Measurements from ENCODE around the gene TPK1.
"Not testable (repeated sequence)": the region's sequence is repeated elsewhere in the genome, so short reads cannot be mapped to it uniquely, and the experiment has no call there.

The TPK1 gene

GRCh38 chr7:144575456-144575855, 260.4 kb downstream of the TPK1 start:
- Histone ChIP-seq H3K36me3 (ENCODE audit: control insufficient read depth, insufficient read depth, low read length) (no peaks in the 10 kb centered on the region), H3K27me3 (replicated peaks; ENCODE audit: control insufficient read depth, insufficient read depth, low read length, poor library complexity, severe bottlenecking) (no peaks in the 10 kb centered on the region), H3K27ac (ENCODE audit: insufficient read depth, low read length, poor library complexity, severe bottlenecking) (no peak overlapping the region), H3K9me3 (ENCODE audit: control insufficient read depth, low read length) (no peaks in the 10 kb centered on the region), H3K4me1 (ENCODE audit: control insufficient read depth, insufficient read depth, low read length, poor library complexity, severe bottlenecking) (no peaks in the 10 kb centered on the region), H3K4me3 (ENCODE audit: insufficient read depth, low read depth, low read length, poor library complexity, severe bottlenecking) (no peak overlapping the region)
- DNase-seq, result no peak

- not testable (repeated sequence) for H3K4me3 ChIP-seq (ENCODE audit: insufficient read depth, low read depth, low read length, poor library complexity, severe bottlenecking); H3K36me3 ChIP-seq (ENCODE audit: control insufficient read depth, insufficient read depth, low read length); H3K27ac ChIP-seq (ENCODE audit: insufficient read depth, low read length, poor library complexity, severe bottlenecking); H3K27me3 ChIP-seq (replicated peaks; ENCODE audit: control insufficient read depth, insufficient read depth, low read length, poor library complexity, severe bottlenecking); H3K9me3 ChIP-seq (ENCODE audit: control insufficient read depth, low read length); H3K4me1 ChIP-seq (ENCODE audit: control insufficient read depth, insufficient read depth, low read length, poor library complexity, severe bottlenecking); DNase-seq
These were observed 261.1 kb downstream of the TPK1 start for GRCh38 chr7:144574753-144575152.

- Histone ChIP-seq H3K36me3 (ENCODE audit: control insufficient read depth, insufficient read depth, low read length) (no peaks in the 10 kb centered on the region), H3K4me1 (ENCODE audit: control insufficient read depth, insufficient read depth, low read length, poor library complexity, severe bottlenecking) (no peaks in the 10 kb centered on the region), H3K27me3 (replicated peaks; ENCODE audit: control insufficient read depth, insufficient read depth, low read length, poor library complexity, severe bottlenecking) (no peaks in the 10 kb centered on the region), H3K4me3 (ENCODE audit: insufficient read depth, low read depth, low read length, poor library complexity, severe bottlenecking) (no peak overlapping the region), H3K9me3 (ENCODE audit: control insufficient read depth, low read length) (no peaks in the 10 kb centered on the region), H3K27ac (ENCODE audit: insufficient read depth, low read length, poor library complexity, severe bottlenecking) (no peak overlapping the region)
- DNase-seq, result no peak
These were observed 267.6 kb downstream of the TPK1 start for GRCh38 chr7:144568233-144568632.

- H3K4me3 ChIP-seq (ENCODE audit: insufficient read depth, low read depth, low read length, poor library complexity, severe bottlenecking), result no peak overlapping the region
- H3K27me3 ChIP-seq (replicated peaks; ENCODE audit: control insufficient read depth, insufficient read depth, low read length, poor library complexity, severe bottlenecking), result no peaks in the 10 kb centered on the region
- no peaks in the 10 kb centered on the region for H3K36me3 ChIP-seq (ENCODE audit: control insufficient read depth, insufficient read depth, low read length)
- H3K27ac ChIP-seq (ENCODE audit: insufficient read depth, low read length, poor library complexity, severe bottlenecking), result no peak overlapping the region
- H3K9me3 ChIP-seq (ENCODE audit: control insufficient read depth, low read length), result no peaks in the 10 kb centered on the region
- DNase-seq, result no peak
- H3K4me1 ChIP-seq (ENCODE audit: control insufficient read depth, insufficient read depth, low read length, poor library complexity, severe bottlenecking), result no peaks in the 10 kb centered on the region
These were observed 270.3 kb downstream of the TPK1 start for GRCh38 chr7:144565586-144565985.

GRCh38 chr7:144549861-144550260, 286.0 kb downstream of the TPK1 start:
- Histone ChIP-seq H3K36me3 (ENCODE audit: control insufficient read depth, insufficient read depth, low read length) (peaks cover 4% of the 10 kb centered on the region), H3K27me3 (replicated peaks; ENCODE audit: control insufficient read depth, insufficient read depth, low read length, poor library complexity, severe bottlenecking) (no peaks in the 10 kb centered on the region), H3K27ac (ENCODE audit: insufficient read depth, low read length, poor library complexity, severe bottlenecking) (no peak overlapping the region)

GRCh38 chr7:144548556-144548955, 287.3 kb downstream of the TPK1 start:
- no peak for DNase-seq
- Histone ChIP-seq H3K9me3 (ENCODE audit: control insufficient read depth, low read length) (no peaks in the 10 kb centered on the region), H3K27me3 (replicated peaks; ENCODE audit: control insufficient read depth, insufficient read depth, low read length, poor library complexity, severe bottlenecking) (no peaks in the 10 kb centered on the region), H3K27ac (ENCODE audit: insufficient read depth, low read length, poor library complexity, severe bottlenecking) (no peak overlapping the region), H3K4me1 (ENCODE audit: control insufficient read depth, insufficient read depth, low read length, poor library complexity, severe bottlenecking) (no peaks in the 10 kb centered on the region), H3K4me3 (ENCODE audit: insufficient read depth, low read depth, low read length, poor library complexity, severe bottlenecking) (no peak overlapping the region), H3K36me3 (ENCODE audit: control insufficient read depth, insufficient read depth, low read length) (peaks cover 4% of the 10 kb centered on the region)

More at GRCh38 chr7:144549861-144550260, 286.0 kb downstream of the TPK1 start:
- Histone ChIP-seq H3K9me3 (ENCODE audit: control insufficient read depth, low read length) (no peaks in the 10 kb centered on the region), H3K4me1 (ENCODE audit: control insufficient read depth, insufficient read depth, low read length, poor library complexity, severe bottlenecking) (no peaks in the 10 kb centered on the region), H3K4me3 (ENCODE audit: insufficient read depth, low read depth, low read length, poor library complexity, severe bottlenecking) (no peak overlapping the region)
- no peak for DNase-seq

- Histone ChIP-seq H3K4me3 (ENCODE audit: insufficient read depth, low read depth, low read length, poor library complexity, severe bottlenecking) (no peak overlapping the region), H3K9me3 (ENCODE audit: control insufficient read depth, low read length) (no peaks in the 10 kb centered on the region), H3K27me3 (replicated peaks; ENCODE audit: control insufficient read depth, insufficient read depth, low read length, poor library complexity, severe bottlenecking) (no peaks in the 10 kb centered on the region), H3K4me1 (ENCODE audit: control insufficient read depth, insufficient read depth, low read length, poor library complexity, severe bottlenecking) (no peaks in the 10 kb centered on the region), H3K36me3 (ENCODE audit: control insufficient read depth, insufficient read depth, low read length) (peaks cover 4% of the 10 kb centered on the region), H3K27ac (ENCODE audit: insufficient read depth, low read length, poor library complexity, severe bottlenecking) (no peak overlapping the region)
- no peak for DNase-seq
These were observed 288.0 kb downstream of the TPK1 start for GRCh38 chr7:144547888-144548287.

- Histone ChIP-seq H3K27ac (ENCODE audit: insufficient read depth, low read length, poor library complexity, severe bottlenecking) (no peak overlapping the region), H3K36me3 (ENCODE audit: control insufficient read depth, insufficient read depth, low read length) (peaks cover 4% of the 10 kb centered on the region), H3K4me1 (ENCODE audit: control insufficient read depth, insufficient read depth, low read length, poor library complexity, severe bottlenecking) (no peaks in the 10 kb centered on the region), H3K27me3 (replicated peaks; ENCODE audit: control insufficient read depth, insufficient read depth, low read length, poor library complexity, severe bottlenecking) (no peaks in the 10 kb centered on the region), H3K9me3 (ENCODE audit: control insufficient read depth, low read length) (no peaks in the 10 kb centered on the region), H3K4me3 (ENCODE audit: insufficient read depth, low read depth, low read length, poor library complexity, severe bottlenecking) (no peak overlapping the region)
- DNase-seq, result no peak
These were observed 289.1 kb downstream of the TPK1 start for GRCh38 chr7:144546782-144547181.

GRCh38 chr7:144545330-144545729, 290.5 kb downstream of the TPK1 start:
- Histone ChIP-seq H3K36me3 (ENCODE audit: control insufficient read depth, insufficient read depth, low read length) (peaks cover 4% of the 10 kb centered on the region), H3K4me1 (ENCODE audit: control insufficient read depth, insufficient read depth, low read length, poor library complexity, severe bottlenecking) (no peaks in the 10 kb centered on the region), H3K4me3 (ENCODE audit: insufficient read depth, low read depth, low read length, poor library complexity, severe bottlenecking) (no peak overlapping the region), H3K9me3 (ENCODE audit: control insufficient read depth, low read length) (no peaks in the 10 kb centered on the region), H3K27me3 (replicated peaks; ENCODE audit: control insufficient read depth, insufficient read depth, low read length, poor library complexity, severe bottlenecking) (no peaks in the 10 kb centered on the region), H3K27ac (ENCODE audit: insufficient read depth, low read length, poor library complexity, severe bottlenecking) (no peak overlapping the region)
- DNase-seq, result no peak

- Histone ChIP-seq H3K4me1 (ENCODE audit: control insufficient read depth, insufficient read depth, low read length, poor library complexity, severe bottlenecking) (no peaks in the 10 kb centered on the region), H3K27ac (ENCODE audit: insufficient read depth, low read length, poor library complexity, severe bottlenecking) (no peak overlapping the region), H3K4me3 (ENCODE audit: insufficient read depth, low read depth, low read length, poor library complexity, severe bottlenecking) (no peak overlapping the region), H3K9me3 (ENCODE audit: control insufficient read depth, low read length) (no peaks in the 10 kb centered on the region), H3K27me3 (replicated peaks; ENCODE audit: control insufficient read depth, insufficient read depth, low read length, poor library complexity, severe bottlenecking) (no peaks in the 10 kb centered on the region), H3K36me3 (ENCODE audit: control insufficient read depth, insufficient read depth, low read length) (no peaks in the 10 kb centered on the region)
- DNase-seq, result no peak
These were observed 301.0 kb downstream of the TPK1 start for GRCh38 chr7:144534655-144535395.
